NCI-H526 (cell line): ENCODE measurements around the gene DCP2.

Experiments used
- DNase-seq, 2 experiments: peaks; one replicate each; lab custom pipeline; 2025; lab: John Stamatoyannopoulos, UW

DCP2 gene

DNA sequence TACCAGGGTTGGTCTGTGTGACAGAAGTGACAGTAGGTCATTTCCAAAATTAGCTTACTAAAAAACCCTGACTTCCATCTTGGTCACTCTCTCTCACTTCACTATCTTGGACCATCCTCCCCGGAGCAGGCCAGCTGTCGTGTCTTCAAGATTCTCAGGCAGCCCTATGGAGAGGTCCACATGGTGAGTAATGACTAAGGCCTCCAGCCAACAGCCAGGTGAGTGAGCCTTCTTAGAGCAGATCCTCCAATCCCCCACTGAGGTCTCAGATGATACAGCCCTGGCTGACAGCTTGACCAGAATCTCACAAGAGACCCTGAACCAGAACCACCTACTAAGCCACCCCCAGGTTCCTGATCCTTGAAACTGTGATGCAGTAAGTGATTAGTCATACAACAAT lies 92.0 kb downstream of the DCP2 start:
- no peak for DNase-seq
